ENCODE results near the gene FAHD2A. TPM values are rescaled to one million over a fixed set of nuclear protein-coding genes. Genes with fewer than 3 reads are reported as not detected.
"Not testable (repeated sequence)": the region's sequence is repeated elsewhere in the genome, so short reads cannot be mapped to it uniquely, and the experiment has no call there.

FAHD2A gene
- total RNA-seq, 2 donors from 2014 or later, result 31.0 to 39.8 TPM

DNA sequence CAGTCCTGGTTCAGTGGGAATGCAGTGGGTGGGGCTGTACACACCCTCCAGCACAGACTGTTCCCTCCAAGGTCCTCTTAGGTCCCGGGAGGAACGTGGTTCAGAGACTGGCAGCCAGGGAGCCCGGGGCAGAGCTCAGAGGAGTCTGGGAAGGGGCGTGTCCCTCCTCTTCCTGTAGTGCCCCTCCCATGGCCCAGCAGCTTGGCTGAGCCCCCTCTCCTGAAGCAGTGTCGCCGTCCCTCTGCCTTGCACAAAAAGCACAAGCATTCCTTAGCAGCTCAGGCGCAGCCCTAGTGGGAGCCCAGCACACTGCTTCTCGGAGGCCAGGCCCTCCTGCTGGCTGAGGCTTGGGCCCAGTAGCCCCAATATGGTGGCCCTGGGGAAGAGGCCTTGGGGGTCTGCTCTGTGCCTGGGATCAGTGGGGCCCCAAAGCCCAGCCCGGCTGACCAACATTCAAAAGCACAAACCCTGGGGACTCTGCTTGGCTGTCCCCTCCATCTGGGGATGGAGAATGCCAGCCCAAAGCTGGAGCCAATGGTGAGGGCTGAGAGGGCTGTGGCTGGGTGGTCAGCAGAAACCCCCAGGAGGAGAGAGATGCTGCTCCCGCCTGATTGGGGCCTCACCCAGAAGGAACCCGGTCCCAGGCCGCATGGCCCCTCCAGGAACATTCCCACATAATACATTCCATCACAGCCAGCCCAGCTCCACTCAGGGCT is 17.5 kb upstream of the FAHD2A start:
- ATAC-seq (no peak), DNase-seq (ENCODE audit: low spot score in 2 of 2) (no peak)
- no peak overlapping the region for H3K27ac Mint-ChIP-seq
- no peaks in the 10 kb centered on the region for H3K36me3 Mint-ChIP-seq
- H3K9me3 Mint-ChIP-seq, result no peaks in the 10 kb centered on the region

DNA sequence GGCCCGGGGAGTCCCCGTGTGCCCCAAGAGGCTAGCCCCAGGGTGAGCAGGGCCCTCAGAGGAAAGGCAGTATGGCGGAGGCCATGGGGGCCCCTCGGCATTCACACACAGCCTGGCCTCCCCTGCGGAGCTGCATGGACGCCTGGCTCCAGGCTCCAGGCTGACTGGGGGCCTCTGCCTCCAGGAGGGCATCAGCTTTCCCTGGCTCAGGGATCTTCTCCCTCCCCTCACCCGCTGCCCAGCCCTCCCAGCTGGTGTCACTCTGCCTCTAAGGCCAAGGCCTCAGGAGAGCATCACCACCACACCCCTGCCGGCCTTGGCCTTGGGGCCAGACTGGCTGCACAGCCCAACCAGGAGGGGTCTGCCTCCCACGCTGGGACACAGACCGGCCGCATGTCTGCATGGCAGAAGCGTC is 16.9 kb upstream of the FAHD2A start:
- no peaks in the 10 kb centered on the region for H3K9me3 Mint-ChIP-seq
- ATAC-seq, result no peak
- H3K36me3 Mint-ChIP-seq, result no peaks in the 10 kb centered on the region
- DNase-seq (ENCODE audit: low spot score in 2 of 2), result no peak
- H3K27ac Mint-ChIP-seq, result no peak overlapping the region

DNA sequence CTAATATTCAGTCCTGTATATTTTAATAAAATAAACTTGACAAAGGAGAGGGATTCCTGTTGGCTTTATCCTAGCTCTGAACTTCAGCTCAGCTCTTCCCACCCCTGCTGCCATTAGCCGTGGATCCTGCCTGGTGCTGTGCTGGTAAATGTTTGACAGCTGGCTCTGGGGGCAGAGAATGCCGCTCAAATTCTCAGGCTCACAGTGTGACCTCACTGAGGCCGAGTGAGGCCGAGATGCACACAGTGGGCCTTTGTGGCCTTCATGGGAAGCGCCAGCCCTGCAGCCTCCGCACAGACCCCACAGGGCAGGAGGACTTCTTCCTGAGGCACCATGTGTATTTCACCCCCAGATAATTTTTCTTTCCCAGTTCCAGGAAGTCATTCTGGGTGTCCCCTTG is 16.5 kb upstream of the FAHD2A start:
- DNase-seq (ENCODE audit: low spot score in 2 of 2) (no peak), ATAC-seq (no peak)
- Mint-ChIP-seq H3K36me3 (no peaks in the 10 kb centered on the region), H3K9me3 (no peaks in the 10 kb centered on the region), H3K27ac (no peak overlapping the region)

DNA sequence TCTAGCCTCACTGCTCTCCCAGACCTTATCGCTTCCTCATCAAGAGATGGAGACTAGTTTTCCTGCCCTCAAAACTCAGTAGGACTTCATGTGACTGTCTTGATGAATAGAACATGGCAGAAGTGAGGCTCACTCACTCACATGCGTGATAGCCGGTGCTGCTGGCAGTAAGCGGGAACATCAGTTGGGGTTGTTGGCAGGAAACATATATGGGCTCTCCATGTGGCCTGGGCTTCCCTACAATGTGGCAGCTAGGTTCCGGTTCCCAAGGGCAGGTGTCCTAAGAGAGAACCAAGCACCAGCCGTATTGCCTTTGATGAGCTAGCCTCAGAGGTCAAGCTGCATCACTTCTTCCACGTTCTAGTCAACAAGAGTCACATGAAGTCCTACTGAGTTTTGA is 15.2 kb upstream of the FAHD2A start:
- ATAC-seq, result no peak
- Mint-ChIP-seq H3K36me3 (no peaks in the 10 kb centered on the region), H3K27ac (no peak overlapping the region), H3K9me3 (no peaks in the 10 kb centered on the region)
- DNase-seq (ENCODE audit: low spot score in 2 of 2), result no peak

DNA sequence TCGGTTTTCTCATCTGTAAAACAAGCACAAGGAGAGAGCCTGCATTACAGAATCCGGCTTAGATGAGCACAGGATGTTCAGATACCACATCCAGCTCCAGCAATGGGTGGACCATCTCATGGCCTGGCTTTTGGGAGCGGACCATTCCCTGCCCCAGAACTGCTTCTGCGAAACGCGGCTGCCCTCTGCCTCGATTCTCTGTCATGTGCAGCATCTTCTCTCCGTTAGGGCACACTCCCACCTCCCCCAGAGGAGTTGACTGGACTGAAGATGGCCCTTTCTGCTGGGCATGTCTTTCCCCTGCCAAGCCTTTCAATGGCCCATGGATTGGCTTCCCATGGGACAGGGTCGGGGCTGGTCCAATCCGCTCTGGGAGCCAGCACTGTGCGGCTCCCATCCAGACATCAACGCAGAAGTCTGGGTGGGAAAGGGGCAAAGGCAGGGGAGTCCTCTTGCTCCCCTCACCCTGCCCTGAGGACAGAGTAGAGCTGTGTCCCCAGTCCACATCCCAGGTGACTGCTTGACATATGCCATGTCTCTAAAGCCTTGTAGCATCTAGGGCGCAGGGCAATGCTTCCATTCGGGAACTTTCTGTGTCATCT is 14.3 kb upstream of the FAHD2A start:
- Mint-ChIP-seq H3K9me3 (no peaks in the 10 kb centered on the region), H3K27ac (no peak overlapping the region), H3K36me3 (no peaks in the 10 kb centered on the region)
- DNase-seq (ENCODE audit: low spot score in 2 of 2) (no peak), ATAC-seq (no peak)

DNA sequence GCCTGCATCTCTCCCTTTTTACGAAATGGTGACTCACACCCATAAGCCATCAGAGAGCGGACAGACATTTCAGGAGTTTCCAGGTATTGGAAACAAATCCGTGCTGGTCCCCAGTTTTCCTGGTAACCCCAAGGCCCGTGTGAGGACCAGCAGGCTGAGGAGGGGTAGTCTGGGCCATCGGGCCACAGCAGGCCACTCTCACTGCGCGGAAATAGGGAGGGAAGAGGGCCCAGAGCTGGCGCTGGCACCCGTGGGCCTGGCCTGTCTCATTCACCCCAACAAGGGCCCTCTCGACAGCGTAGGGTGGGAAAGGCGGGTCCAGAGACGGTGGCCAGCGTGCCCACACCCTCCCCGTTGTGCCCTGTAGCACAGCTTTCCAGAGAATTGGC is 13.7 kb upstream of the FAHD2A start:
- peak; percentile 30 to 43 for ATAC-seq
- H3K9me3 Mint-ChIP-seq, result no peaks in the 10 kb centered on the region
- H3K27ac Mint-ChIP-seq, result no peak overlapping the region
- H3K36me3 Mint-ChIP-seq, result no peaks in the 10 kb centered on the region
- no peak for DNase-seq (ENCODE audit: low spot score in 2 of 2)

DNA sequence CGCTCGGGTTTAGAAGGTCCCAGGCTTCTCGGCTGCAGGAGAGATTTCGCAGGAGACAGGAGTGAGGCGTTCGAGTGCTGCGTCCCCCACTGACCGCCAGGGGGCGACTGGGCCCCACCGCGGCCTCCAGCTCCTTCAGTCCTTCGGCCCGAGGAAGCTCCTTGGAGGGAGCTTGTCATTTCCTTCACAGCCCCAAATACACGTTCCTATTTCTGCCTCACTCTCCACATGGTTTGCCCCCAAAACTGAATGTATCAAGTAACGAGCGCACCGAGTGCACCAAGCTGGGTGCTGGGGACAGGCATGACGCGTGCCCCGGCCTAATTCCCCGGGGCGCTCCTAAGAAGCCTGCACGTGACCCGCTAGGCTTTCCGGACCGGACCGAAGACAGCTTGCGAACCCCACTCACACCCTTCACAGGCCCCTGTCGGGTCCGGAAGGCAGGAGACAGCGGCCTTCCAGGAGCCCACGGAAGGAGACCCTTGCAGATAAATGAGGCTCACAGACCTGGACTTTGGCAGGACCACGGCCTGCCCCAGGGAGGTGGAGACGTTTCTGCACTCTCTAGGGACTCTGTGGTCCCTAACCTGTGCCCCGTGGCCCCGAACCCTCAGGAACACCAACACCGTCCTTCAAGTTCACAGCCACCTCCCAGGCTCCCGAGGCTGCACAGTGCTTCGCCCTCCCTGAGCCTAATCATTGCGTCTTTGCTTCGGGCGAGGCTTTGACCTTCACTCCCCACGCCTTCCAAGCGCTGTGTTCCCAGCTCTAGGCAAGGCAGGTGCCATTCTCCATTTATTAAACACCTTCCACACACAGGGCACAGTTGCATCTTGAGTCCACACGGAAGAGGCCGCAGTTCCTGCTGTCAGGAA is 13.0 kb upstream of the FAHD2A start:
- no peak overlapping the region for H3K27ac Mint-ChIP-seq
- no peaks in the 10 kb centered on the region for H3K36me3 Mint-ChIP-seq
- ATAC-seq (peak; percentile 83 to 86), DNase-seq (ENCODE audit: low spot score in 2 of 2) (peak; percentile 57 to 68)
- no peaks in the 10 kb centered on the region for H3K9me3 Mint-ChIP-seq

DNA sequence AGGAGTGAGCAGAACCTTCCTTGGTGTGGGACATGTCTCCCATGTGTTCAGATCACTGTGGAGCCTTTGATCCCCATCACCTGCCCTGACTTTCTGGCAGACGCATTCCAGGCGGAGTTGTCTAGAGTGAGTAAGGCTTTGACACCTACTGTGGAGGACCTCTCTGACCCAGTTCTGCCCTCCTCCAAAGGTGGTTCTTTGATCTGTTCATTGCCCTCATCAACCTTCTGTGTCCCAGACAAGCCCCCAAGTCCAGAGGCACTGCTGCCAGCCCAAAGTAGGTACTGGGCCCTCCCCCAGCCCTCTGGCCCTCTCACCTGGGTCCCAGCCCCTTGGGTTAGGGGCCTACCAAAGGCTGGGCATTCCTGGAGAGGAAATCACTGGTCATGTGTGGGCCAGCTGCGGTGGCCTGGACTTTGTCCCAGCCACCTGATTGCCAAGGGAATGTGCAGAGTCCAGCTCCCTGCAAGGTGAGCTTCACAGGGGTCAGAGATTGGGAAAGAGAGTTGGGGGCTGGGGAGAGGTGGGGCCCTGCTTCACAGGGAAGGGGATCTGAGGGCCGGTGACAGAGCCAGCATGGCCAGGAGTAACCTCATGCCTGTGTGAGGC is 12.1 kb upstream of the FAHD2A start:
- no peak overlapping the region for H3K27ac Mint-ChIP-seq
- no peaks in the 10 kb centered on the region for H3K9me3 Mint-ChIP-seq
- no peak for ATAC-seq
- DNase-seq (ENCODE audit: low spot score in 2 of 2), result no peak
- H3K36me3 Mint-ChIP-seq, result no peaks in the 10 kb centered on the region

DNA sequence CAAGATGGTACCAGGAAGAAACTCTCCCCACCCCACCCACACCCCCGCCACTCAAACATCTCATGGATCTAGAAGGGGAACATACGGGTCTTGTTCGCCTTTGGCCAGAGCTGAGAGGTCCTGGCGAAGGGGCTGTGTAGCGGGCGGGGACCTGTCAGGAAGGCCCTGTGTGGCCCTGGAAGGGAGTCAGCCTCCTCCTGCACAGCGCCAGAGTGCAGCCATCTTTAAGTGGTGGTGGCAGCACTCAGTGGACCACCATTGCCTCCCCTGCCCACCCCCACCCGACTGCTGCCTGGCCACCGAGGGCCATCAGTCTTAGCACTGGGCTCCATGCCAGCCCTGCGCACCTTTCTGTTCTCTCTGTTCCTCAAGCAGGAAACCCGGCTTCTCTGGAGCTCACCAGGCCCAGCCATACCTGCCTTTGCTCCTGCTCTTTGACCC is 11.6 kb upstream of the FAHD2A start:
- Mint-ChIP-seq H3K27ac (peak overlapping the region in 1 of 2 donors; percentile 3), H3K36me3 (no peaks in the 10 kb centered on the region), H3K9me3 (no peaks in the 10 kb centered on the region)
- DNase-seq (ENCODE audit: low spot score in 2 of 2), result no peak
- no peak for ATAC-seq

DNA sequence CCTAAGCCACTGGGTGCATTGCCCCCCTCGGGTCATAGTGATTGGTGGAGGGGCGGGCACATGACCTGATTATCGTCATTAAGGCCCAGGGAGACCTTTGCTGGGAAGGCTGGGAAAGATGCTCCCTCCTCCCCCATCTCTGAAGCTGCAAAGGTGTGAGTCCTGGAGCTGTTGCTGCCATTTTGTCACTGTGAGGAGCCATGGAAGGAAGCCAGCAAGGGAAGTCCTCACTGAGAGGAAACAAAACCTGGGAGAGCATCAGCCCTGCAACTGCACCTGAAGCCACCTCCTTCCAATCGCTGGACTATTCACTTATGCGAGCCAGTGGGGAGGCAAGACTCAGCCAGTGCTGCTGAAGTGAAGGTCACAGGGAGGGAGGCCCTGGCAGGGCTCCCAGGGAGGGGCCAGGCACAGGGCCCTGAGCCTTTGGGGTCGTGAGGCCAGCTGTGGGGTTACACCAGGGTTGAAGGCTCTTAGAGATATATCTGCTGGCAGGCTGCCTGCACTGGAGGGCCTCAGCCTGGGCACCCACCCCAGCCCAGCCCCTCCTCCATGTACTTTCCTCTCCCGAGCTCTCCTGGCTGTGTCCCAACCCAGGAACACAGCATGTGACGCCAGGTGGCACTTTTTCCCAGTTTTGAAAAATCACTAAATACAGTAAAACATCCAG is 10.7 kb upstream of the FAHD2A start:
- DNase-seq (ENCODE audit: low spot score in 2 of 2), result no peak
- H3K27ac Mint-ChIP-seq, result peak overlapping the region in 1 of 2 donors; percentile 3
- H3K36me3 Mint-ChIP-seq, result no peaks in the 10 kb centered on the region

DNA sequence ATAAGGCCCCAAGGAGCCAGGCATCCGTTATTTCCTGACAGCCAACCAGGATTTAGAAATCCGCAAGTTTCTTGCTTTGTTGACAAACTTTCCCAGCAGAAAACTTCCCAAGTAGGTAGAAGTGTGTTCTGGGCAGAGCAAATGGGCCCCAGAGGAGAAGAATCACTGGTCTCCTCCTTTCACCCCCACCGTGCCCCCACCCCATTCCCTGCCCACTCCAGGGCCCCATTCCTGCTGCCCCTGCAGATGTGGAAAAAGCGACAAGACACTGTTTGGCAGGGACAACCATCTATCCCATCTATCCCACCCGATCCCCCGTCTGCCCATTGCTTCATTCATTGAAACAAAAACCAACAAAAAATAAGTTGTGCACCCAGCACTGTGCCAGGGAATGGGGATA is 10.2 kb upstream of the FAHD2A start:
- H3K36me3 Mint-ChIP-seq, result no peaks in the 10 kb centered on the region
- H3K9me3 Mint-ChIP-seq, result no peaks in the 10 kb centered on the region
- H3K27ac Mint-ChIP-seq, result no peak overlapping the region
- ATAC-seq, result no peak
- no peak for DNase-seq (ENCODE audit: low spot score in 2 of 2)

More for the DNA sequence above, 10.7 kb upstream of the FAHD2A start:
- H3K9me3 Mint-ChIP-seq, result no peaks in the 10 kb centered on the region
- ATAC-seq, result no peak

DNA sequence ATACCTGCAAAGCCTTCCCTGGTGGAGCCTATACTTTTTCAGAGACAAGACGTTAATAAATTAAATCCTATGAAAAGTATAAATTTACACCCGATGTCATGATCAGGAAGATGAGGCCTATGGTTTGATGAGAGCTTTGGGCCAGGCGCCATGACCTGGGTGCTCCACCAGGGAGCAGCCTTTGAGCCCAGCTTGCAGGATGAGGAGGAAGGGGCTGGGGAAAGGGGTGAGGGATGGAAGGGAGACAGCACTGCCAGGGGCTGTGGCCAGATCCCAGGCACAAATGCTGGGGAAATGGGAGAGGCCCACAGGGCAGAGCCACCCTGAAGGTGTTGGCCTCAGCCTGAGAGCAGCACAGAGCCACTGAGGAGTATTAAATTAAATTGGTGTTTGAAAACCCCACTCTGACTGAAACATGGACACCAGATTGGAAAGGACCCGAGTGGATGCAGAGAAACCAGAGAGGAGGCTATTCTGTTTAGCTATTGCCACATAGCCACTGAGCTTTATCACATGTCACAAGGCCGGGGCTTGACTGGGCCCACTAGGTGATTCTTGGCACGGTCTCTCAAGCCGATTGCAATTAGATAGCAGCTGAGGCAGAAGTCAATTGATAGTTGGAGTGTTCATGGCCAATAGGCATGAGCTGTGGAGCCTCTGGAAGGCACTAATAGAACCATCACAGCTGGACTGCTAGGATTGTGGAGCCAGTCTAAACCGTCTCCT is 9.6 kb upstream of the FAHD2A start:
- DNase-seq (ENCODE audit: low spot score in 2 of 2) (no peak), ATAC-seq (no peak)
- Mint-ChIP-seq H3K27ac (no peak overlapping the region), H3K9me3 (no peaks in the 10 kb centered on the region), H3K36me3 (no peaks in the 10 kb centered on the region)

DNA sequence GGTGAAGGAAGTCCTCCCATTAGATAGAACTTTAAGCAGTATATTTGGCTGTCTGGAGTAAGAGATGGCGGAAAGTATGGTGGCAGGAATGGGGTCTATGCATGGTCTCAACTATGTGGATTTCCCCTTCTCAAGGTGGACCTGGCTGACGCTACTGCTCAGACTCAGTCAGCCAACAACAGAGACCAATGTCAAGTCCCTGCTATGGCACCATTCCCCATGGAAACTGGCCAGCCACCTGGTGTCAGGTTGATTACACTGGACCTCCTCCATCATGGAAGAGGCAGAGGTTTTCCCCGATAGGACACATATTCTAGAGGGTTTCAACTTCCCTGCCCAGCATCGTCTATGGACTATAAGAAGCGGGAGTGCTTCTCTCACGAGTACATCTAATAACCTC is 8.6 kb upstream of the FAHD2A start:
- no peaks in the 10 kb centered on the region for H3K36me3 Mint-ChIP-seq
- no peaks in the 10 kb centered on the region for H3K9me3 Mint-ChIP-seq
- H3K27ac Mint-ChIP-seq, result no peak overlapping the region
- ATAC-seq (no peak), DNase-seq (ENCODE audit: low spot score in 2 of 2) (no peak)

DNA sequence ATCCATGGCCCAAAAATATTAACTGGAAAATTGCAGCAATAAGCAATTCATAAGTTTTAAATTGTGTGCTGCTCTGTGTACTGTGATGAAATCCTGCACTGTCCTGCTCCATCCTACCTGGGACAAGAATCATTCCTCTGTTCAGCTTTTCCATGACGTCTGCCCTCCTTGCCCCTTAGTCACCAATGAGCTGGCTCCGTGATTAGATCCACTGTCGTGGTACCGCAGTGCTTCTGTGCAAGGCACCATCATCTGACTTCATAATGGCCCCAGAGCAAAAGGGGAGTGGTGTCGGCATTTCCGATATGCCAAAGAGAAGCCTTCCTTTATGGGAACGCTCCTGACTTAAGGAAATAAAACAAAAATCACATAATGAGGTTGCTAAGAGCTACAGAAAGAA is 3.4 kb upstream of the FAHD2A start:
- peaks cover 0 to 17% of the 10 kb centered on the region in 2 donors for H3K36me3 Mint-ChIP-seq
- H3K9me3 Mint-ChIP-seq, result no peaks in the 10 kb centered on the region
- no peak for ATAC-seq
- H3K27ac Mint-ChIP-seq, result no peak overlapping the region
- DNase-seq (ENCODE audit: low spot score in 2 of 2), result no peak

DNA sequence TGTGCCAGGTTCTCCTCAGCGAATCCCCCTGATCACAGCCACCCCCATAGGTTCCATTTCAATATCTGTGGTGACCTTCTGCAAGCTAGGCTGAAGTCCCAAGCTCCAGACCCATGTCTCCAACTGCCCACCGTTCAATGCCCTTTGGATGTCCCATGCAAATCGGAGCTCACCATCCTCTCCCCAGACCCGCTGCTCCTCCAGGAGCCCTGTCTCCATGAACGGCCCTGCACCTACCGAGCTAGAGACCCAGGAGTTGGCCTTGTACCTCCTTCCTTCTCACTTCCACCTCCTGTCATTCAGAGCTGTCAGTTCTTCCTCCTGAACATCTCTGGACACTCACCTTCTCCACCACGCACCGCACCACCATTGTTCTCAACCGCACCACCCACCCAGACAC is 1.0 kb upstream of the FAHD2A start:
- H3K27ac Mint-ChIP-seq, result peak overlapping the region; percentile 96
- DNase-seq (ENCODE audit: low spot score in 2 of 2) (no peak), ATAC-seq (no peak)

DNA sequence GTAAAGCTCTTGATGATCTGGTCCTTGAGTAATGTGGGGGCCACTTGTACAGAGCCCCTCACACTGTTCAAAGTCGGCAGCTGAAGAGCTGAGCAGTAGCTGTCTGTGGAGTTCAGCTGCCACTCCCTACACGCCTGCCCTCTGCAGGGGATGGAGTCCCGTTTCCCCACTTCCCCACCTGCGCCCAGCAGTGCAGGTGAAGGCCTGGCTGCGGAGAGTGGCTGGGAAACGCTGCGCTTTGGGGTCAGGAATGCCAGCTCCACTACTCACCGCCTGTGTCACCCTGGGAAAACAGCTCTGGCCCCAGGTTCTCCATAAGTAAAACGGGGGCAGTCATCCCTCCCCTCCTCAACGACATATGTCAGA is 521 bp upstream of the FAHD2A start:
- H3K9me3 Mint-ChIP-seq; DNase-seq (ENCODE audit: low spot score in 2 of 2): not testable (repeated sequence)
- Mint-ChIP-seq H3K27ac (peak overlapping the region; percentile 96), H3K36me3 (peaks cover 0 to 17% of the 10 kb centered on the region in 2 donors)
- peak; percentile 30 to 34 for ATAC-seq

More for the DNA sequence above, 1.0 kb upstream of the FAHD2A start:
- Mint-ChIP-seq H3K36me3 (peaks cover 0 to 17% of the 10 kb centered on the region in 2 donors), H3K9me3 (no peaks in the 10 kb centered on the region)
